Measurements from ENCODE around the gene GPHB5.

Gene GPHB5

DNA sequence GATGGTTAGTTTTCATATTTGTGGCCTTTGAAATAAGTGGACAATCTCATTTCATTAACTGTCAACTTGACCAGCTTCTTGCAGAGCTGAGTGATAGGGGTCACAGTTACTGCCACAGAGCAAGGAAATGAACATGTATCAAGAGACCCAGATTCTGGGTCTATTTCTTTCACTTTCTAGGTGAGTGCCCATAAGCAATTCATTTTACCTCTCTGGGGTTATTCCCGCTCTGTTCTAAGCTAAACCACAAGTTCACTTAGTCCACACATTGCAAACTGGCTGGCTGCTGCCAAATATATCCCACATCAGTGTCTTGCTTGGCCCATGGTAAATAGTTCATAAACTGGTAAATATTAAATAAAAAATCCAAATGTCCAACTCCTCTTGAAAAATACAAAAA, 29.9 kb downstream of the GPHB5 start:
- TF ChIP-seq CTCF (IDR thresholded peaks at IDR 0.05; ENCODE audit: low read depth, low read length, poor library complexity, severe bottlenecking): no peak
- no peak for TF ChIP-seq EZH2phosphoT487 (IDR thresholded peaks at IDR 0.05; ENCODE audit: borderline replicate concordance, low read length)
- Histone ChIP-seq H3K36me3 (ENCODE audit: control insufficient read depth, low read length) (no peaks in the 10 kb centered on the region), H3K4me2 (ENCODE audit: low read length) (no peak overlapping the region)

GRCh38 chr14:63287666-63288483, 30.9 kb downstream of the GPHB5 start:
- H3K4me3 ChIP-seq (ENCODE audit: low read length): no peak overlapping the region
- H3K36me3 ChIP-seq (ENCODE audit: control insufficient read depth, low read length): no peaks in the 10 kb centered on the region
- H3K4me1 ChIP-seq (ENCODE audit: control insufficient read depth, low read length): no peaks in the 10 kb centered on the region
- peaks cover 18% of the 10 kb centered on the region for H3K27me3 ChIP-seq (ENCODE audit: control insufficient read depth, low read length)
- H3K9me3 ChIP-seq (ENCODE audit: control insufficient read depth, insufficient read depth, low read length): no peaks in the 10 kb centered on the region
- no peaks in the 10 kb centered on the region for H3K9me2 ChIP-seq (replicated peaks; ENCODE audit: control insufficient read depth, low read length)
- no peak overlapping the region for H3K4me2 ChIP-seq (ENCODE audit: low read length)
- H4K20me1 ChIP-seq (ENCODE audit: control insufficient read depth, insufficient read depth, low read depth, low read length): no peaks in the 10 kb centered on the region
- H3K27ac ChIP-seq (ENCODE audit: low read depth, low read length): no peak overlapping the region
- no peaks in the 10 kb centered on the region for H3F3A ChIP-seq (ENCODE audit: control insufficient read depth, insufficient read depth)
- no peaks in the 10 kb centered on the region for H3K79me2 ChIP-seq (ENCODE audit: control insufficient read depth, low read length)
- TF ChIP-seq CTCF (IDR thresholded peaks at IDR 0.05; ENCODE audit: low read depth, low read length, poor library complexity, severe bottlenecking) (no peak), EZH2phosphoT487 (IDR thresholded peaks at IDR 0.05; ENCODE audit: borderline replicate concordance, low read length) (no peak)

More for the DNA sequence above, 29.9 kb downstream of the GPHB5 start:
- Histone ChIP-seq H3K9me3 (ENCODE audit: control insufficient read depth, insufficient read depth, low read length) (no peaks in the 10 kb centered on the region), H3F3A (ENCODE audit: control insufficient read depth, insufficient read depth) (no peaks in the 10 kb centered on the region), H3K4me3 (ENCODE audit: low read length) (no peak overlapping the region), H3K27me3 (ENCODE audit: control insufficient read depth, low read length) (peaks cover 18% of the 10 kb centered on the region), H3K79me2 (ENCODE audit: control insufficient read depth, low read length) (no peaks in the 10 kb centered on the region), H3K9me2 (replicated peaks; ENCODE audit: control insufficient read depth, low read length) (no peaks in the 10 kb centered on the region), H3K27ac (ENCODE audit: low read depth, low read length) (no peak overlapping the region), H3K4me1 (ENCODE audit: control insufficient read depth, low read length) (no peaks in the 10 kb centered on the region), H4K20me1 (ENCODE audit: control insufficient read depth, insufficient read depth, low read depth, low read length) (no peaks in the 10 kb centered on the region)

GRCh38 chr14:63286071-63286470, 32.7 kb downstream of the GPHB5 start:
- no peaks in the 10 kb centered on the region for H3K9me3 ChIP-seq (ENCODE audit: control insufficient read depth, insufficient read depth, low read length)
- TF ChIP-seq CTCF (IDR thresholded peaks at IDR 0.05; ENCODE audit: low read depth, low read length, poor library complexity, severe bottlenecking) (no peak), EZH2phosphoT487 (IDR thresholded peaks at IDR 0.05; ENCODE audit: borderline replicate concordance, low read length) (no peak)
- no peaks in the 10 kb centered on the region for H3F3A ChIP-seq (ENCODE audit: control insufficient read depth, insufficient read depth)
- no peaks in the 10 kb centered on the region for H3K9me2 ChIP-seq (replicated peaks; ENCODE audit: control insufficient read depth, low read length)
- no peaks in the 10 kb centered on the region for H3K79me2 ChIP-seq (ENCODE audit: control insufficient read depth, low read length)
- no peaks in the 10 kb centered on the region for H3K4me1 ChIP-seq (ENCODE audit: control insufficient read depth, low read length)
- H3K27ac ChIP-seq (ENCODE audit: low read depth, low read length): no peak overlapping the region
- H4K20me1 ChIP-seq (ENCODE audit: control insufficient read depth, insufficient read depth, low read depth, low read length): no peaks in the 10 kb centered on the region
- H3K4me2 ChIP-seq (ENCODE audit: low read length): no peak overlapping the region
- no peak overlapping the region for H3K4me3 ChIP-seq (ENCODE audit: low read length)
- no peaks in the 10 kb centered on the region for H3K36me3 ChIP-seq (ENCODE audit: control insufficient read depth, low read length)
- H3K27me3 ChIP-seq (ENCODE audit: control insufficient read depth, low read length): peaks cover 18% of the 10 kb centered on the region

Measured in DOHH2 (cell line).